ENCODE measurements around the gene FBXO40.
A peak's percentile ranks its signal among the peaks of the same experiment; 100 is the strongest.

Gene FBXO40

GRCh38 chr3:121619691-121620090 is 26.5 kb downstream of the FBXO40 start:
- DNase-seq (ENCODE audit: extremely low read depth in 1 of 2, low read depth in 1 of 2): no peak

GRCh38 chr3:121621491-121621890 is 28.3 kb downstream of the FBXO40 start:
- no peak for DNase-seq (ENCODE audit: extremely low read depth in 1 of 2, low read depth in 1 of 2)

- DNase-seq (ENCODE audit: extremely low read depth in 1 of 2, low read depth in 1 of 2): no peak
These were observed 31.1 kb downstream of the FBXO40 start for GRCh38 chr3:121624147-121624899.

GRCh38 chr3:121626495-121626894 is 33.3 kb downstream of the FBXO40 start:
- DNase-seq (ENCODE audit: extremely low read depth in 1 of 2, low read depth in 1 of 2): no peak

- DNase-seq (ENCODE audit: extremely low read depth in 1 of 2, low read depth in 1 of 2): no peak
These were observed 34.0 kb downstream of the FBXO40 start for GRCh38 chr3:121627211-121627610.

GRCh38 chr3:121627622-121628021 is 34.4 kb downstream of the FBXO40 start:
- DNase-seq (ENCODE audit: extremely low read depth in 1 of 2, low read depth in 1 of 2): no peak

- no peak for DNase-seq (ENCODE audit: extremely low read depth in 1 of 2, low read depth in 1 of 2)
These were observed 36.4 kb downstream of the FBXO40 start for GRCh38 chr3:121629601-121630000.

- no peak for DNase-seq (ENCODE audit: extremely low read depth in 1 of 2, low read depth in 1 of 2)
These were observed 37.2 kb downstream of the FBXO40 start for GRCh38 chr3:121630355-121630754.

- no peak for DNase-seq (ENCODE audit: extremely low read depth in 1 of 2, low read depth in 1 of 2)
These were observed 44.7 kb downstream of the FBXO40 start for GRCh38 chr3:121637922-121638321.

- DNase-seq (ENCODE audit: extremely low read depth in 1 of 2, low read depth in 1 of 2): no peak
These were observed 47.9 kb downstream of the FBXO40 start for GRCh38 chr3:121641127-121641526.

GRCh38 chr3:121642601-121643314 is 49.6 kb downstream of the FBXO40 start:
- no peak for DNase-seq (ENCODE audit: extremely low read depth in 1 of 2, low read depth in 1 of 2)

GRCh38 chr3:121645054-121645453 is 51.9 kb downstream of the FBXO40 start:
- no peak for DNase-seq (ENCODE audit: extremely low read depth in 1 of 2, low read depth in 1 of 2)

- DNase-seq (ENCODE audit: extremely low read depth in 1 of 2, low read depth in 1 of 2): no peak
These were observed 55.2 kb downstream of the FBXO40 start for GRCh38 chr3:121648219-121648958.

GRCh38 chr3:121649645-121650044 is 56.5 kb downstream of the FBXO40 start:
- DNase-seq (ENCODE audit: extremely low read depth in 1 of 2, low read depth in 1 of 2): no peak

GRCh38 chr3:121651684-121652083 is 58.5 kb downstream of the FBXO40 start:
- DNase-seq (ENCODE audit: extremely low read depth in 1 of 2, low read depth in 1 of 2): no peak

GRCh38 chr3:121654493-121655385 is 61.6 kb downstream of the FBXO40 start:
- DNase-seq (ENCODE audit: extremely low read depth in 1 of 2, low read depth in 1 of 2): no peak

- DNase-seq (ENCODE audit: extremely low read depth in 1 of 2, low read depth in 1 of 2): no peak
These were observed 65.7 kb downstream of the FBXO40 start for GRCh38 chr3:121658716-121659435.

GRCh38 chr3:121659586-121659985 is 66.4 kb downstream of the FBXO40 start:
- no peak for DNase-seq (ENCODE audit: extremely low read depth in 1 of 2, low read depth in 1 of 2)

GRCh38 chr3:121660356-121661171 is 67.4 kb downstream of the FBXO40 start, which contains the start of gene HCLS1:
TSS of gene HCLS1 (minus strand) at chr3:121660903. CDS start at chr3:121658347, 2,556 bp downstream.
- peak; percentile 28 to 48 for DNase-seq (ENCODE audit: extremely low read depth in 1 of 2, low read depth in 1 of 2)
